SJSA1 (cell line): ENCODE data around the gene ZIC1. TPM values are rescaled to one million over a fixed set of nuclear protein-coding genes. Genes with fewer than 3 reads are reported as not detected.

Experiments used
- DNase-seq, 2 experiments: peaks; one replicate each; pipeline ENCODE4 v3.0.0-alpha.2; 2015 to 2020; ENCODE audit warnings: low spot score in 2 of 2, low read depth in 1 of 2
- H3K27ac ChIP-seq: fragments of 250-450 bp; sonication (Bioruptor Pico); 2 replicates; pipeline ENCODE4 v1.5.1; 2020; ENCODE audit warnings: mild to moderate bottlenecking, moderate library complexity
- H3K27me3 ChIP-seq: fragments of 250-450 bp; sonication (Bioruptor Pico); replicated peaks from 2 replicates; pipeline ENCODE4 v1.5.1; 2020; ENCODE audit warnings: mild to moderate bottlenecking, moderate library complexity
- H3K36me3 ChIP-seq: fragments of 250-450 bp; sonication (Bioruptor Pico); 2 replicates; pipeline ENCODE4 v1.5.1; 2020; ENCODE audit warnings: mild to moderate bottlenecking
- H3K4me1 ChIP-seq: fragments of 250-450 bp; sonication (Bioruptor Pico); replicated peaks from 2 replicates; pipeline ENCODE4 v1.6.1; 2021; ENCODE audit warnings: mild to moderate bottlenecking
- H3K4me3 ChIP-seq: fragments of 250-450 bp; sonication (Bioruptor Pico); 2 replicates; pipeline ENCODE4 v1.5.1; 2020; ENCODE audit warnings: mild to moderate bottlenecking
- H3K9me3 ChIP-seq: fragments of 250-450 bp; sonication (Bioruptor Pico); replicated peaks from 2 replicates; pipeline ENCODE4 v1.5.1; 2020; ENCODE audit warnings: mild to moderate bottlenecking
- total RNA-seq: library from RNA; depleted of rRNA; stranded (reverse); fragments of >200 nt; shearing (Covaris generic); gene quantifications from 2 replicates; pipeline ENCODE4 v1.2.3, GENCODE V29; 2014

The ZIC1 gene
- total RNA-seq, 1 experiment from 2014 or later, result 7.1 TPM

- Histone ChIP-seq H3K4me3 (no peak overlapping the region), H3K27ac (no peak overlapping the region), H3K36me3 (no peaks in the 10 kb centered on the region), H3K9me3 (no peaks in the 10 kb centered on the region), H3K27me3 (no peaks in the 10 kb centered on the region), H3K4me1 (peaks cover 4% of the 10 kb centered on the region; the same call in 1 of the 2 replicates)
- DNase-seq, result peak in 1 of 2 experiments; percentile 37
These were observed 3.7 kb upstream of the ZIC1 start for GRCh38 chr3:147405231-147406027.

GRCh38 chr3:147406028-147406931, 2.9 kb upstream of the ZIC1 start, which contains the start of gene ZIC4:
TSS of gene ZIC4 (minus strand) at chr3:147406543. CDS start at chr3:147402797, 3,746 bp downstream.
- Histone ChIP-seq H3K27me3 (no peaks in the 10 kb centered on the region), H3K4me1 (peaks cover 4% of the 10 kb centered on the region; the same call in 1 of the 2 replicates), H3K9me3 (no peaks in the 10 kb centered on the region), H3K36me3 (no peaks in the 10 kb centered on the region), H3K4me3 (no peak within 1 kb of the TSS), H3K27ac (no peak within 1 kb of the TSS)
- DNase-seq, result peak in 1 of 2 experiments; percentile 17

GRCh38 chr3:147407114-147407497, 2.1 kb upstream of the ZIC1 start:
- Histone ChIP-seq H3K9me3 (no peaks in the 10 kb centered on the region), H3K4me1 (peaks cover 4% of the 10 kb centered on the region; the same call in 1 of the 2 replicates), H3K27ac (no peak overlapping the region), H3K36me3 (no peaks in the 10 kb centered on the region), H3K4me3 (no peak overlapping the region), H3K27me3 (no peaks in the 10 kb centered on the region)
- peak in 1 of 2 experiments; percentile 24 for DNase-seq

GRCh38 chr3:147407498-147408187, 1.5 kb upstream of the ZIC1 start:
- Histone ChIP-seq H3K4me1 (peaks cover 4% of the 10 kb centered on the region; the same call in 1 of the 2 replicates), H3K4me3 (no peak overlapping the region), H3K27ac (no peak overlapping the region), H3K27me3 (no peaks in the 10 kb centered on the region), H3K9me3 (no peaks in the 10 kb centered on the region), H3K36me3 (peaks cover 4% of the 10 kb centered on the region)
- peak in 1 of 2 experiments; percentile 31 for DNase-seq

- H3K27me3 ChIP-seq, result no peaks in the 10 kb centered on the region
- H3K4me3 ChIP-seq, result peak overlapping the region; percentile 49
- no peaks in the 10 kb centered on the region for H3K9me3 ChIP-seq
- peak overlapping the region; percentile 34; the same call in 1 of the 2 replicates for H3K27ac ChIP-seq
- peaks cover 12% of the 10 kb centered on the region for H3K36me3 ChIP-seq
- H3K4me1 ChIP-seq, result peaks cover 4% of the 10 kb centered on the region; the same call in 1 of the 2 replicates
- DNase-seq, result peak in 1 of 2 experiments; percentile 47
These were observed 721 bp upstream of the ZIC1 start for GRCh38 chr3:147408188-147409100.

GRCh38 chr3:147410116-147410525, 956 bp downstream of the ZIC1 start:
- DNase-seq, result no peak
- Histone ChIP-seq H3K4me1 (peaks cover 4% of the 10 kb centered on the region; the same call in 1 of the 2 replicates), H3K9me3 (no peaks in the 10 kb centered on the region), H3K27me3 (no peaks in the 10 kb centered on the region), H3K4me3 (peak overlapping the region; percentile 49), H3K36me3 (peaks cover 21% of the 10 kb centered on the region), H3K27ac (peak overlapping the region; percentile 4; the same call in 1 of the 2 replicates)

GRCh38 chr3:147410526-147411237, 1.5 kb downstream of the ZIC1 start:
- H3K4me1 ChIP-seq, result peaks cover 4% of the 10 kb centered on the region; the same call in 1 of the 2 replicates
- peak; percentile 74 to 77 for DNase-seq
- H3K9me3 ChIP-seq, result no peaks in the 10 kb centered on the region
- peak overlapping the region; percentile 4; the same call in 1 of the 2 replicates for H3K27ac ChIP-seq
- peaks cover 22% of the 10 kb centered on the region for H3K36me3 ChIP-seq
- H3K4me3 ChIP-seq, result peak overlapping the region; percentile 49
- no peaks in the 10 kb centered on the region for H3K27me3 ChIP-seq

- no peaks in the 10 kb centered on the region for H3K27me3 ChIP-seq
- peak overlapping the region; percentile 49 for H3K4me3 ChIP-seq
- H3K36me3 ChIP-seq, result peaks cover 26% of the 10 kb centered on the region
- no peak overlapping the region for H3K27ac ChIP-seq
- peaks cover 4% of the 10 kb centered on the region; the same call in 1 of the 2 replicates for H3K4me1 ChIP-seq
- H3K9me3 ChIP-seq, result no peaks in the 10 kb centered on the region
- DNase-seq, result peak in 1 of 2 experiments; percentile 37
These were observed 2.2 kb downstream of the ZIC1 start for GRCh38 chr3:147411238-147411814.

GRCh38 chr3:147411815-147412241, 2.7 kb downstream of the ZIC1 start:
- Histone ChIP-seq H3K27ac (no peak overlapping the region), H3K4me3 (peak overlapping the region; percentile 49), H3K27me3 (no peaks in the 10 kb centered on the region), H3K9me3 (no peaks in the 10 kb centered on the region), H3K4me1 (peaks cover 4% of the 10 kb centered on the region; the same call in 1 of the 2 replicates), H3K36me3 (peaks cover 26% of the 10 kb centered on the region)
- DNase-seq, result no peak

- H3K4me3 ChIP-seq, result no peak overlapping the region
- H3K4me1 ChIP-seq, result peaks cover 4% of the 10 kb centered on the region; the same call in 1 of the 2 replicates
- no peaks in the 10 kb centered on the region for H3K9me3 ChIP-seq
- H3K27me3 ChIP-seq, result no peaks in the 10 kb centered on the region
- no peak for DNase-seq
- H3K27ac ChIP-seq, result no peak overlapping the region
- H3K36me3 ChIP-seq, result peaks cover 26% of the 10 kb centered on the region
These were observed 3.2 kb downstream of the ZIC1 start for GRCh38 chr3:147412261-147412916.
